Measurements from ENCODE around the gene RASA3.

DNA sequence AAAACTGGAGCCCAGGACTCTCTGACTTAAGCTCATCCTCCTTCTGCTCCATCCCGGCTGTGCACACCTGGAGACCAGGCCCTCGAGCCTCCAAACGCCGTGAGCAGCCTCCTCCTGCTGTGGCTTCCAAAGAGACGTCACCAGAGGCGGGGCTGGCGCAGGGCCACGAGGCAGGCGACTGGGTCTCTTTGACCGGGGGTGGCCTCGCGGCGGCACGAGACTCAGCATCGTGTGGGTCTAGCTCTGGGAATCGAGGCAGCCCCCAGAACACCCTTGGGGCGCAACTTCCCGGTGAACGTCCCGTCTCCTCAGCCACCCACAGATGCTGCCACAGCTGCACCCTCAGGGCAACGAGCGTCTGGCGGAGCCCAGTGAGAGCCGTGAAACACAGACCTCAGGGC, 22.8 kb downstream of the RASA3 start:
- TF ChIP-seq, protein P1, sequence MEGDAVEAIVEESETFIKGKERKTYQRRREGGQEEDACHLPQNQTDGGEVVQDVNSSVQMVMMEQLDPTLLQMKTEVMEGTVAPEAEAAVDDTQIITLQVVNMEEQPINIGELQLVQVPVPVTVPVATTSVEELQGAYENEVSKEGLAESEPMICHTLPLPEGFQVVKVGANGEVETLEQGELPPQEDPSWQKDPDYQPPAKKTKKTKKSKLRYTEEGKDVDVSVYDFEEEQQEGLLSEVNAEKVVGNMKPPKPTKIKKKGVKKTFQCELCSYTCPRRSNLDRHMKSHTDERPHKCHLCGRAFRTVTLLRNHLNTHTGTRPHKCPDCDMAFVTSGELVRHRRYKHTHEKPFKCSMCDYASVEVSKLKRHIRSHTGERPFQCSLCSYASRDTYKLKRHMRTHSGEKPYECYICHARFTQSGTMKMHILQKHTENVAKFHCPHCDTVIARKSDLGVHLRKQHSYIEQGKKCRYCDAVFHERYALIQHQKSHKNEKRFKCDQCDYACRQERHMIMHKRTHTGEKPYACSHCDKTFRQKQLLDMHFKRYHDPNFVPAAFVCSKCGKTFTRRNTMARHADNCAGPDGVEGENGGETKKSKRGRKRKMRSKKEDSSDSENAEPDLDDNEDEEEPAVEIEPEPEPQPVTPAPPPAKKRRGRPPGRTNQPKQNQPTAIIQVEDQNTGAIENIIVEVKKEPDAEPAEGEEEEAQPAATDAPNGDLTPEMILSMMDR (IDR thresholded peaks at IDR 0.05): no peak
- TF ChIP-seq EP300 (IDR thresholded peaks at IDR 0.05): no peak
- no peak for TF ChIP-seq POLR2AphosphoS5 (IDR thresholded peaks at IDR 0.05)
- TF ChIP-seq POLR2A (IDR thresholded peaks at IDR 0.05): no peak

Data from sigmoid colon (tissue), 4 donors.